ENCODE results near the gene ZBTB33.

Gene ZBTB33

DNA sequence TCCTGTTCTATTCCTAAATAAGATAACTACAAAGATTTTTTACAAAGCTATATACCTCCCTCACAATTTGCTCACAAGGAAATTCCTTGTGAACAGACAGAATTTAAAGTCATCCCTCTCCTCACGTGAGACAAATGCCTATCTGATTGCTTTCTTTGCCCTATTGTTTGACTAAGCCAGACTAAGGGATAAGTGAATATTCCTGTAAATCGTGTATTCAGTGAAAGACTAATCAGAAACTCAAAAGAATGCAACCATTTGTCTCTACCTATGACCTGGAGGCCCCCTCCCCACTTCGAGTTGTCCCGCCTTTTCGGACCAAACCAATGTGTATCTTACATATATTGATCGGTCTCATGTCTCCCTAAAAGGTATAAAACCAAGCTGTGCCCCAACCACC lies 15.3 kb upstream of the ZBTB33 start:
- TF ChIP-seq SIN3A (IDR thresholded peaks at IDR 0.05; ENCODE audit: borderline replicate concordance, insufficient read depth, low read length): no peak
- TF ChIP-seq POLR2AphosphoS5 (IDR thresholded peaks at IDR 0.05; ENCODE audit: low read depth, low read length): no peak
- TF ChIP-seq TAF1 (IDR thresholded peaks at IDR 0.05; ENCODE audit: borderline replicate concordance, insufficient read depth, low read length): no peak
- TF ChIP-seq, protein P1, sequence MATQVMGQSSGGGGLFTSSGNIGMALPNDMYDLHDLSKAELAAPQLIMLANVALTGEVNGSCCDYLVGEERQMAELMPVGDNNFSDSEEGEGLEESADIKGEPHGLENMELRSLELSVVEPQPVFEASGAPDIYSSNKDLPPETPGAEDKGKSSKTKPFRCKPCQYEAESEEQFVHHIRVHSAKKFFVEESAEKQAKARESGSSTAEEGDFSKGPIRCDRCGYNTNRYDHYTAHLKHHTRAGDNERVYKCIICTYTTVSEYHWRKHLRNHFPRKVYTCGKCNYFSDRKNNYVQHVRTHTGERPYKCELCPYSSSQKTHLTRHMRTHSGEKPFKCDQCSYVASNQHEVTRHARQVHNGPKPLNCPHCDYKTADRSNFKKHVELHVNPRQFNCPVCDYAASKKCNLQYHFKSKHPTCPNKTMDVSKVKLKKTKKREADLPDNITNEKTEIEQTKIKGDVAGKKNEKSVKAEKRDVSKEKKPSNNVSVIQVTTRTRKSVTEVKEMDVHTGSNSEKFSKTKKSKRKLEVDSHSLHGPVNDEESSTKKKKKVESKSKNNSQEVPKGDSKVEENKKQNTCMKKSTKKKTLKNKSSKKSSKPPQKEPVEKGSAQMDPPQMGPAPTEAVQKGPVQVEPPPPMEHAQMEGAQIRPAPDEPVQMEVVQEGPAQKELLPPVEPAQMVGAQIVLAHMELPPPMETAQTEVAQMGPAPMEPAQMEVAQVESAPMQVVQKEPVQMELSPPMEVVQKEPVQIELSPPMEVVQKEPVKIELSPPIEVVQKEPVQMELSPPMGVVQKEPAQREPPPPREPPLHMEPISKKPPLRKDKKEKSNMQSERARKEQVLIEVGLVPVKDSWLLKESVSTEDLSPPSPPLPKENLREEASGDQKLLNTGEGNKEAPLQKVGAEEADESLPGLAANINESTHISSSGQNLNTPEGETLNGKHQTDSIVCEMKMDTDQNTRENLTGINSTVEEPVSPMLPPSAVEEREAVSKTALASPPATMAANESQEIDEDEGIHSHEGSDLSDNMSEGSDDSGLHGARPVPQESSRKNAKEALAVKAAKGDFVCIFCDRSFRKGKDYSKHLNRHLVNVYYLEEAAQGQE (IDR thresholded peaks at IDR 0.05; ENCODE audit: insufficient read depth in 1 of 2, low read depth in 2 of 2, low read length in 2 of 2): no peak
- no peak for TF ChIP-seq FOXP2 (optimal IDR thresholded peaks at IDR 0.05; ENCODE audit: borderline replicate concordance, extremely low read depth, extremely low read length, insufficient read depth)

DNA sequence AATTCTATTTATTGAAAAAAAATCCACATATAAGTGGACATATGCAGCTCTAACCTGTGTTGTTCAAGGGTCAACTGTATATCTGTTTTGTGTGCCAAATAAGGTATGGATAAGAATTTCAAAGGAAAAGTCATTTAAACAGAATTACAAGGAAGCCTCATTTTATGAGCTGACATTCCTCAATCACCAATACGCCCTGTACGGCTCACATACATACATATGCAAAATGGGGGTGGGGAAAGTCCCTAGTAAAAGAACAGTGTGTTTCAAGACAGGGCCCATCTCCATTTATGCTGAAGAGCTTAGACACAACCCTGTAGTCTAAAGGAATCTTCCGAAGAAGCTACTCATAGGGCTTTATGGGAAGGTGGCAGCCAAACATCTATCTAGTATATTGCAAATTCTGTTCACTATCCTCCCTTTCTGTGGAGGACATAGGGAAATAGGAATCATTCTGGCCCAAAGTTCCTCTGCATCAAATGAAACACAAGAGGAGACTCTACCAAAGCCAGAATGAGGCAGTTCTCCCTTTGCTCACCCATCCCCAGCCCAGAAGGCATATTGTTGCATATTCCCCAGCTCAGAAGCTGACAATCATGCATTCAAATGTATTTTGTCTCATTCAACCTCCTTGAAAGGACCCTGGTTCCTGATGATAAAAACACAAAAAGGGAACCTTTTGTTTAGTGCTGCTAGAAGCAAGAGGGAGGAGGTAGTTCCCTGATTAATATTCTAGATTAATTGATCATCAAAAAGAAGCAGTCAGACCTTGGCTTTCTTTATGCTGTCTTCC lies 13.7 kb upstream of the ZBTB33 start:
- TF ChIP-seq POLR2AphosphoS5 (IDR thresholded peaks at IDR 0.05; ENCODE audit: low read depth, low read length) (no peak), TAF1 (IDR thresholded peaks at IDR 0.05; ENCODE audit: borderline replicate concordance, insufficient read depth, low read length) (no peak), SIN3A (IDR thresholded peaks at IDR 0.05; ENCODE audit: borderline replicate concordance, insufficient read depth, low read length) (no peak), FOXP2 (optimal IDR thresholded peaks at IDR 0.05; ENCODE audit: borderline replicate concordance, extremely low read depth, extremely low read length, insufficient read depth) (no peak)
- TF ChIP-seq, protein P1 (IDR thresholded peaks at IDR 0.05; ENCODE audit: insufficient read depth in 1 of 2, low read depth in 2 of 2, low read length in 2 of 2): no peak

DNA sequence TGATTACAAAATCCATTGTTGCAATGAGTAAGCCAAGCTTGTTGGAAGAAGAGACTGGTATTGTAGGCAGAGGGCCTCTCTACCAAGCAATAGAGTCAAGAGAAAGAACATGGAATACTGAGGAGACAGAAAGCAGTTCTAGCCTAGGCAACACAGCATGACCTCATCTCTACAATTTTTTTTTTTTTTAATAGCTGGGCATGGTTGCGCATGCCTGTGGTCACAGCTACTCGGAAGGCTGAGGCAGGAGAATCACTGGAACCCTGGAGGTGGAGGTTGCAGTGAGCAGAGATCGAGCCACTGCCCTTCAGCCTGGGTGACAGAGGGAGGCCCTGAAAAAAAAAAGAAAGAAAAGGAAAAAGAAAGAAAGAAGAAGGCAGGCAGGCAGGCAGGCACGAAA lies 11.7 kb upstream of the ZBTB33 start:
- TF ChIP-seq, protein P1 (IDR thresholded peaks at IDR 0.05; ENCODE audit: insufficient read depth in 1 of 2, low read depth in 2 of 2, low read length in 2 of 2): no peak

DNA sequence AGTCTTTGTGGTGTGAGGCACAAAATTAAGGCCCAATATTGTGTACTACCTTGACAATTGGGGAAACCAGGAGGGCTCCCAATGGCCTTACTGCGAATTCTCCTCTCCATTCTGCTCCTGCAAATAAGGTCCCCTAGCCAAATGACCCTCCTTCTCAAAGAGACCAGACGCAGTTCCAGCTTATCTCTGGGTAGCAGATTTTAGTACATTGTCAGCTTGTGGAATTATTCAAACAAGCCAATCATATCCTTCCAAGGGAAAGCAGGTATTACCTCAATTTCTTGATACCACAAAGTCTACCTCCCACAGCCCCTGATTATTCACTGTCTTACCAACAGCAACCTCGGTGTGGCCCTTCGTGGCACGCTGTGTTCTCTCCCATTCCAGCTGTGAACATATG lies 7.8 kb upstream of the ZBTB33 start:
- TF ChIP-seq FOXP2 (optimal IDR thresholded peaks at IDR 0.05; ENCODE audit: borderline replicate concordance, extremely low read depth, extremely low read length, insufficient read depth) (no peak), POLR2AphosphoS5 (IDR thresholded peaks at IDR 0.05; ENCODE audit: low read depth, low read length) (no peak), TAF1 (IDR thresholded peaks at IDR 0.05; ENCODE audit: borderline replicate concordance, insufficient read depth, low read length) (no peak), SIN3A (IDR thresholded peaks at IDR 0.05; ENCODE audit: borderline replicate concordance, insufficient read depth, low read length) (no peak)
- TF ChIP-seq, protein P1 (IDR thresholded peaks at IDR 0.05; ENCODE audit: insufficient read depth in 1 of 2, low read depth in 2 of 2, low read length in 2 of 2): no peak

DNA sequence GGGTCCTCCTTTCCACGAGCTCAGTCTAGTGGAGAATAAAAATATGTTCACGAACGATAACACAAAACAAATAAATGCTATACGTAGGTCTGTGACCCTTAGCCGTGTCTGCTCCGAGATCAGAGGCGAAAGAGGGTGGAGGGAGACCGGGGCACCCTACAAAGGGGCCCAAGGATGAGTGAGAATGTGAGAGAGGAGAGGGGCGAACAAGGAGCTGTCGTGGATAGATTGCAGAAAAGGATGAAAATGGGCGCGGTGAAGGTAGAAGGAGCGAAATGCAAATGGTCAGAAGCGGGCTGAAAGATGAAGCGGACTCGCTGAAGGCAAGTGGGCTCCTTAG lies 6.2 kb upstream of the ZBTB33 start:
- TF ChIP-seq SIN3A (IDR thresholded peaks at IDR 0.05; ENCODE audit: borderline replicate concordance, insufficient read depth, low read length) (no peak), TAF1 (IDR thresholded peaks at IDR 0.05; ENCODE audit: borderline replicate concordance, insufficient read depth, low read length) (no peak), POLR2AphosphoS5 (IDR thresholded peaks at IDR 0.05; ENCODE audit: low read depth, low read length) (no peak)
- TF ChIP-seq, protein P1 (IDR thresholded peaks at IDR 0.05; ENCODE audit: insufficient read depth in 1 of 2, low read depth in 2 of 2, low read length in 2 of 2): no peak
